ENCODE results near the gene NBL1.

Gene NBL1

DNA sequence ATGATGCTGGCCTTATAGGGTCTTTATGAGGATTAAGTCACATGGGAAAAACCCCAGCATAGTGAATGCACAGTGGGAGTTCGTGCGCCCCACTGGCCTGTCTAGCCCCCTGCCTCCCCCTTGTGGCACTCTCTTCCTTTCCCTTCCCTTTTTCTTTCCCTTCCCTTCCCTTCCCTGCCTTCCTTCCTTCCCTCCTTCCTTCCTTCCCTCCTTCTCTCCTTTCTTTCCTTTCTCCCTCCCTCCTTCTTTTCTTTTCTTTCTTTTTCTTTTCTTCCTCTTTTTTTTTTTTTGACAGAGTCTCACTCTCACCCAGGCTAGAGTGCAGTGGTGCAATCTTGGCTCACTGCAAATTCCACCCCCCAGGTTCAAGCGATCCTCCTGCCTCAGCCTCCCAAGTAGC is 59.2 kb downstream of the NBL1 start:
- DNase-seq (ENCODE audit: low read depth): no peak

DNA sequence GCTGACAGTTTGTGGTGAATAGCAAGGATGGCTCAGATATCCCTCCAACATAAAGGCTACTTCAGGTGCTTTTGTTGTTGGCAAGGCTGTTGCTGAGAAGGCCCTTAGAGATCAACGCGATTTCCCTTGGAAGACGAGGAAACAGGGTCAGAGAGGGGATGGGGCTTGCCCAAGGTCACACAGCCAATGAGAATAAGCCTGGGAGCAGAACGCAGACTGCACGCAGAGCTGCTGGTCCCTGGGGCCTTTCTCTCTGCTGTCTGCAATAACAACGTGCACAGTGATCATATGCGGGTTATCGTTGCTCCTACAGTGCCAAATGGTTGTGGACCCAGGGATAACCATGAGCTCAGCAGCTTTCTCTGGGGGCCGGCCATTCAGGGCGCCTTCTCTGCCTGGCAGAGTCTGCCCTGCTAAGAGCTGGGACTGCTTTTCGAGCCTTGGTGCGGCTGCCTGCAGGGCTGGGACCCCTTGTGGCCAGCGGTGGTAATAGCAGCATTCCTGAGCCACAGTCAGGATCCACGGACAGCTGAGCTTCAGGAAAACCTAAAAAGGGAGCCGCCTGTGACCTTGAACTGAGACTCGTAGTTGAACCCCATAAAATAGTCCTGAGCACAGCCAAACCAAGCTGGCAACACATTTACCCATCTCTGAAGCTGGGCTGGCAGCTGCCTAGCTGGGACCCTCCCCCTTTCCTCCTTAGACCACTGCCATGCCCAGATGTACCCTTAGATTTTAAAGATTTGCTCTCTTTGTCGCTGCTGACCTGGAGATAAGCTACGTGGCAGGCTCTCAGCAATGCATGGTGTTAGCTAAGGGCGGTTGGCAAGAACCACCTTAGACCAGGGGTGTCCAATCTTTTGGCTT is 60.4 kb downstream of the NBL1 start:
- no peak for DNase-seq (ENCODE audit: low read depth)

DNA sequence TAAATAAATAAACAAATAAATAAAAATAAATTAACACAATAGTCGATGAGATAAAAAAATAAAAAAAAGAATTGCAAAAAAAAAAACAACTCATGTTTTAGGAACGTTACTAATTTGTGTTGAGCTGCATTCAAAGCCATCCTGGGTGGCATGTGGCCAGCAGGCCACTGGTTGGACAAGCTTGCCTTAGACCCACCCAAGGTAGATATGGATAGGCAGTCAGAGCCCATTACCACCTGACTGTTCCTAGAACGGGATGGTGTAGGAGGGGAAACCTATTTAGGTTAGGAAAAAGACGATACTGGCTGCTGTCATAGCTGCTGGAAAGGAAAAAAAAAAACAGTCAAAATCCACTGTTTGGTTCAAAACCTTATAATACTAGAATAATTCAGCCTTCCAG is 61.4 kb downstream of the NBL1 start:
- DNase-seq (ENCODE audit: low read depth): no peak

DNA sequence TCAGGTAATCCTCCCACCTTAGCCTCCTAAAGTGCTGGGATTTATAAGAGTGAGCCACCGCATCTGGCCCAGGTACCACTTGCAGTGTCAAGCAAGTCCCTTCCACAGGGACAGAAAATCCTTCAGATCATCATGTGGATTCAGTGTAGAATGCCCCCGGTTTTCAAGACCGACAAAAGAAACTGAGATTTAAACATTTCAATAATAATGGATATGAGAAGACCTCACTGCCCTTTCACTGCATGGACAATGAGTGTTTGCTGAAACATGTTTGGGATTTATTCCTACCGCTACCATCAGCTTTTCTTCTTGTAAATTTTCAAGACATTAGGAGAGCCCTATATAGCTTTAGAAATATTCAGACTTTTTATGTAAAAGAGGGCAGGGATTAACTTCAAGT is 62.0 kb downstream of the NBL1 start:
- no peak for DNase-seq (ENCODE audit: low read depth)
